IMR-90 (cell line): ENCODE data around the gene MLH3. TPM values are rescaled to one million over a fixed set of nuclear protein-coding genes. Genes with fewer than 3 reads are reported as not detected.

Source experiments
- ATAC-seq: fragments of 200-7000 bp; cut with Tn5 transposase; 2 replicates; pipeline ENCODE4 v1.9.1; 2020; ENCODE audit warnings: low read depth, mild to moderate bottlenecking, moderate library complexity
- BruUV-seq: library from RNA; stranded (reverse); fragments of 400-500 nt; replicated peaks from 2 replicates; lab custom pipeline; 2021; lab: Mats Ljungman, UMichigan
- CTCF ChIA-PET: fragments of 300-600 bp; formaldehyde crosslinking; extraction: SDS; loops from one replicate; lab custom pipeline; 2021; ENCODE audit warnings: antibody characterized with exemption; lab: Yijun Ruan, JAX
- POLR2A ChIA-PET: fragments of 300-600 bp; sonication (Branson Sonifier 250); formaldehyde crosslinking; loops from one replicate; lab custom pipeline; 2022; ENCODE audit warnings: antibody characterized with exemption; ENCODE audit not compliant: unreplicated experiment; lab: Charles Lee
- DNase-seq: peaks from one replicate; pipeline ENCODE4 v3.0.0; 2013
- H2AFZ ChIP-seq: replicated peaks from 2 replicates; pipeline ENCODE3; 2013; ENCODE audit warnings: low read length, mild to moderate bottlenecking; ENCODE audit not compliant: poor library complexity
- H2AK5ac ChIP-seq: 2 replicates; pipeline ENCODE4 v1.6.1; 2013; ENCODE audit warnings: low read depth, low read length, inconsistent platforms
- H2AK9ac ChIP-seq: replicated peaks from 2 replicates; pipeline ENCODE3; 2013; ENCODE audit warnings: mild to moderate bottlenecking, low read depth, low read length, moderate library complexity; ENCODE audit not compliant: poor library complexity
- H2BK120ac ChIP-seq: 2 replicates; pipeline ENCODE4 v1.6.1; 2013; ENCODE audit warnings: low read depth, low read length, inconsistent platforms
- H2BK15ac ChIP-seq: 3 replicates; pipeline ENCODE4 v1.6.1; 2013; ENCODE audit warnings: low read depth, low read length, inconsistent platforms
- H2BK20ac ChIP-seq: 2 replicates; pipeline ENCODE4 v1.6.1; 2013; ENCODE audit warnings: low read depth, mild to moderate bottlenecking, inconsistent platforms, low read length, moderate library complexity
- H2BK5ac ChIP-seq: 2 replicates; pipeline ENCODE4 v1.6.1; 2013; ENCODE audit warnings: mild to moderate bottlenecking, low read depth, low read length, inconsistent platforms; ENCODE audit not compliant: poor library complexity, severe bottlenecking
- H3K14ac ChIP-seq: replicated peaks from 2 replicates; pipeline ENCODE4 v1.6.1; 2013; ENCODE audit warnings: low read depth, low read length, inconsistent platforms
- H3K18ac ChIP-seq: 2 replicates; pipeline ENCODE4 v1.6.1; 2013; ENCODE audit warnings: low read depth, low read length, control low read depth
- H3K23ac ChIP-seq: 2 replicates; pipeline ENCODE4 v1.6.1; 2013; ENCODE audit warnings: low read depth, low read length, inconsistent platforms
- H3K27ac ChIP-seq: 2 replicates; pipeline ENCODE4 v1.5.1; 2013; ENCODE audit warnings: mild to moderate bottlenecking, control low read depth, low read length; ENCODE audit not compliant: insufficient read depth
- H3K27me3 ChIP-seq: 2 replicates; pipeline ENCODE4 v1.6.1; 2013; ENCODE audit warnings: low read length; ENCODE audit not compliant: control insufficient read depth, insufficient read depth
- H3K36me3 ChIP-seq: 2 replicates; pipeline ENCODE4 v1.6.1; 2013; ENCODE audit warnings: low read length, mixed read lengths; ENCODE audit not compliant: control insufficient read depth, insufficient read depth
- H3K4ac ChIP-seq: 2 replicates; pipeline ENCODE4 v1.6.1; 2013; ENCODE audit warnings: low read depth, low read length, inconsistent platforms
- H3K4me1 ChIP-seq: 2 replicates; pipeline ENCODE4 v1.6.1; 2013; ENCODE audit warnings: low read length, mixed read lengths; ENCODE audit not compliant: control insufficient read depth, insufficient read depth
- H3K4me2 ChIP-seq: 2 replicates; pipeline ENCODE4 v1.6.1; 2013; ENCODE audit warnings: low read depth, mild to moderate bottlenecking, control low read depth, low read length, moderate library complexity
- H3K4me3 ChIP-seq: 2 replicates; pipeline ENCODE4 v1.5.1; 2013; ENCODE audit warnings: low read depth, mild to moderate bottlenecking, control low read depth, low read length, moderate library complexity; ENCODE audit not compliant: insufficient read depth
- H3K56ac ChIP-seq: 2 replicates; pipeline ENCODE4 v1.6.1; 2013; ENCODE audit warnings: low read length, inconsistent platforms; ENCODE audit not compliant: insufficient read depth; ENCODE audit errors: extremely low read depth
- H3K79me1 ChIP-seq, 2 experiments: 2 replicates each; pipeline ENCODE4 v1.6.1; 2013; ENCODE audit warnings: low read length in 2 of 2, inconsistent platforms in 1 of 2, low read depth in 1 of 2
- H3K9ac ChIP-seq: 2 replicates; pipeline ENCODE4 v1.6.1; 2013; ENCODE audit warnings: low read depth, low read length, control low read depth
- H3K9me1 ChIP-seq: 2 replicates; pipeline ENCODE4 v1.6.1; 2013; ENCODE audit warnings: low read length, inconsistent platforms; ENCODE audit not compliant: insufficient read depth
- H3K9me3 ChIP-seq: 2 replicates; pipeline ENCODE4 v1.6.1; 2013; ENCODE audit warnings: low read length; ENCODE audit not compliant: control insufficient read depth, insufficient read depth
- H4K20me1 ChIP-seq: 2 replicates; pipeline ENCODE4 v1.6.1; 2013; ENCODE audit warnings: low read length, inconsistent platforms; ENCODE audit not compliant: insufficient read depth
- H4K5ac ChIP-seq: 2 replicates; pipeline ENCODE4 v1.6.1; 2013; ENCODE audit warnings: mild to moderate bottlenecking, low read depth, low read length, control low read depth
- H4K8ac ChIP-seq, 2 experiments: 2 replicates each; pipeline ENCODE4 v1.6.1; 2013; ENCODE audit warnings: low read depth in 2 of 2, low read length in 2 of 2, control low read depth in 1 of 2, inconsistent platforms in 1 of 2
- H4K91ac ChIP-seq: 2 replicates; pipeline ENCODE4 v1.6.1; 2013; ENCODE audit warnings: low read depth, low read length, inconsistent platforms; ENCODE audit not compliant: insufficient read depth
- BHLHE40 ChIP-seq: fragments of 150-350 bp; IDR thresholded peaks from 2 replicates; pipeline ENCODE4 v1.6.1; 2016; ENCODE audit warnings: mild to moderate bottlenecking, low read depth, low read length
- CHD1 ChIP-seq: IDR thresholded peaks from 2 replicates; pipeline ENCODE4 v1.6.1; 2012; ENCODE audit warnings: low read depth, low read length, improper control_type of control experiment
- CTCF ChIP-seq: conservative IDR thresholded peaks from 2 replicates; pipeline ENCODE4 v1.5.1; 2012; ENCODE audit warnings: mild to moderate bottlenecking, low read depth, low read length, improper control_type of control experiment
- ELK1 ChIP-seq: fragments of 150-350 bp; IDR thresholded peaks from 2 replicates; pipeline ENCODE4 v1.6.1; 2016; ENCODE audit warnings: low read depth, mild to moderate bottlenecking, low read length, moderate library complexity, borderline replicate concordance
- FOS ChIP-seq: fragments of 150-350 bp; IDR thresholded peaks from 2 replicates; pipeline ENCODE4 v1.6.1; 2016; ENCODE audit warnings: low read depth, low read length
- MAFK ChIP-seq: IDR thresholded peaks from 2 replicates; pipeline ENCODE4 v1.6.1; 2012; ENCODE audit warnings: low read depth, low read length, improper control_type of control experiment
- MAZ ChIP-seq: IDR thresholded peaks from 2 replicates; pipeline ENCODE4 v1.6.1; 2012; ENCODE audit warnings: low read depth, mild to moderate bottlenecking, low read length, improper control_type of control experiment, moderate library complexity, borderline replicate concordance
- MXI1 ChIP-seq: IDR thresholded peaks from 2 replicates; pipeline ENCODE4 v1.6.1; 2012; ENCODE audit warnings: low read depth, mild to moderate bottlenecking, low read length, moderate library complexity, borderline replicate concordance
- NFE2L2 ChIP-seq: fragments of 150-350 bp; IDR thresholded peaks from 2 replicates; pipeline ENCODE4 v1.6.1; 2016; ENCODE audit warnings: low read depth, mild to moderate bottlenecking, low read length
- POLR2A ChIP-seq: IDR thresholded peaks from 2 replicates; pipeline ENCODE4 v1.6.1; 2012; ENCODE audit warnings: mild to moderate bottlenecking, low read depth, low read length
- RAD21 ChIP-seq: IDR thresholded peaks from 2 replicates; pipeline ENCODE4 v1.6.1; 2012; ENCODE audit warnings: low read length, improper control_type of control experiment
- RCOR1 ChIP-seq: IDR thresholded peaks from 2 replicates; pipeline ENCODE4 v1.6.1; 2012; ENCODE audit warnings: mild to moderate bottlenecking, low read length, improper control_type of control experiment; ENCODE audit not compliant: insufficient replicate concordance
- RFX5 ChIP-seq: IDR thresholded peaks from 2 replicates; pipeline ENCODE4 v1.8.0; 2012; ENCODE audit warnings: low read depth, mild to moderate bottlenecking, low read length, moderate library complexity
- WGBS, 2 experiments: methylation state at CpG; one replicate each; pipeline versions ENCODE4 v1.1.5 to v1.1.7; 2013; ENCODE audit warnings: missing lambda C conversion rate in 2 of 2; ENCODE audit not compliant: insufficient read length in 1 of 2; ENCODE audit errors: extremely low coverage in 2 of 2; 5-methylcytosine and 5-hydroxymethylcytosine counted together
- dilution Hi-C: fragments of 300-500 bp; cut with HindIII; formaldehyde crosslinking; loops from one replicate; pipeline ENCODE4 v1.14.3; 2018; ENCODE audit warnings: low sequenced_read_pairs; ENCODE audit not compliant: unreplicated experiment
- in situ Hi-C: fragments of 300-500 bp; cut with MboI; formaldehyde crosslinking; loops from 3 replicates; pipeline ENCODE4 v1.14.3; 2019; ENCODE audit warnings: low sequenced_read_pairs, inconsistent platforms, mixed read lengths
- intact Hi-C: fragments of 100-400 bp; cut with micrococcal nuclease; formaldehyde crosslinking; loops from 2 replicates; pipeline ENCODE4 v1.10.0; 2022
- polyA plus RNA-seq, 3 experiments: library from polyadenylated mRNA; depleted of rRNA; stranded (reverse); fragments of >200 nt; gene quantifications; 2 replicates each; pipeline ENCODE4 v1.2.3, GENCODE V29; 2012; ENCODE audit warnings: low replicate concordance in 1 of 3
- total RNA-seq: library from RNA; depleted of rRNA; stranded (reverse); fragments of >200 nt; gene quantifications from 2 replicates; pipeline ENCODE4 v1.2.3, GENCODE V29; 2012
- TF ChIP-seq, protein P1 (sequence below): fragments of 150-350 bp; IDR thresholded peaks from 2 replicates; pipeline ENCODE4 v1.6.1; 2017; ENCODE audit warnings: mild to moderate bottlenecking, antibody characterized with exemption, low read length, low read depth

The MLH3 gene
- total and polyA plus RNA-seq, 2 of the 4 experiments (the other 2 are of a cell fraction): 5.6 to 14.7 TPM

DNA sequence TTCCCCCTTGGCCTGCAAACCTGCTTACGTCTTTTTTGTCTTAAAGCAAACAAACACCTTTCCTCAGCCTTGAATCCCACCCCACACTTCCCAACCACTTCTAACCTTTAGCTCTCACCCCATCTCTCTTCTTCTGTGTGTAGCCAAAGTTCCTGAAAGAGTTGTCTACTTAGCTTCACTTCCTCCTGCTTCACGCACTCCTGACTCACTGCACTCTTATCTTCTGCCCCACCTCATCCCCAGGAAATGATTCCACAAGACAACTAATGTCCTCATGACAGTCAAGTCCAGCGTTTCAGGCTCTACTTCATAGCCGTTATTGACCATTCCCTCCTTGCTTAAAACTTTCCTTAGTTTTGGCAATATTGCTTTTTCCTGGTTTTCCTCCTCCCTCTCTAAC lies 26.2 kb downstream of the MLH3 start:
- Histone ChIP-seq H2AFZ (no peak overlapping the region), H3K56ac (no peak overlapping the region), H2BK15ac (no peak overlapping the region), H3K36me3 (peaks cover 7% of the 10 kb centered on the region), H3K79me1 (no peaks in the 10 kb centered on the region; a peak in 1 of 4 replicates), H3K18ac (no peak overlapping the region), H3K4me3 (no peak overlapping the region), H2AK9ac (no peak overlapping the region), H2BK120ac (no peak overlapping the region), H2BK5ac (peak overlapping the region; percentile 23), H3K4me1 (peaks cover 2% of the 10 kb centered on the region; the same call in 1 of the 2 replicates), H4K91ac (no peak overlapping the region), H3K9me1 (peaks cover 5% of the 10 kb centered on the region; the same call in 1 of the 2 replicates), H2BK20ac (no peak overlapping the region), H3K4me2 (no peak overlapping the region), H3K9ac (no peak overlapping the region), H3K23ac (no peak overlapping the region), H3K27ac (no peak overlapping the region), H4K8ac (0 out of 4 replicates have a peak overlapping the region, but pooled peaks of 1 of the 2 experiments have one; percentile 4), H3K9me3 (no peaks in the 10 kb centered on the region), H3K4ac (no peak overlapping the region; the same call in 1 of the 2 replicates), H4K5ac (no peak overlapping the region), H4K20me1 (no peaks in the 10 kb centered on the region), H3K27me3 (no peaks in the 10 kb centered on the region), H2AK5ac (no peak overlapping the region), H3K14ac (no peak overlapping the region)
- TF ChIP-seq CTCF (no peak), POLR2A (no peak), RAD21 (no peak), ELK1 (no peak), MAFK (no peak), BHLHE40 (no peak), RCOR1 (no peak), RFX5 (no peak), MAZ (no peak), FOS (no peak), CHD1 (no peak), MXI1 (no peak), NFE2L2 (no peak)
- TF ChIP-seq, protein P1, sequence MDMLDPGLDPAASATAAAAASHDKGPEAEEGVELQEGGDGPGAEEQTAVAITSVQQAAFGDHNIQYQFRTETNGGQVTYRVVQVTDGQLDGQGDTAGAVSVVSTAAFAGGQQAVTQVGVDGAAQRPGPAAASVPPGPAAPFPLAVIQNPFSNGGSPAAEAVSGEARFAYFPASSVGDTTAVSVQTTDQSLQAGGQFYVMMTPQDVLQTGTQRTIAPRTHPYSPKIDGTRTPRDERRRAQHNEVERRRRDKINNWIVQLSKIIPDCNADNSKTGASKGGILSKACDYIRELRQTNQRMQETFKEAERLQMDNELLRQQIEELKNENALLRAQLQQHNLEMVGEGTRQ: no peak
- in situ Hi-C loops: no loop called here
- intact Hi-C loops: no loop called here
- WGBS, 2 experiments: 68% methylated on average over 3 of the region's 4 CpGs; no CpG with 5 or more reads in 1 of the 2 experiments
- ChIA-PET POLR2A (no interaction called here), CTCF (interaction anchor here (0.5 kb wide), 1 partner anchor 271 kb away, joined by 3 read pairs; no protein-coding TSS in a partner anchor)
- dilution Hi-C loops: no loop called here
- no TSS peak for BruUV-seq
- peak; percentile 69 for DNase-seq
- ATAC-seq: no peak
